Glomerular visceral epithelial cell (primary cell): ENCODE data around the gene PARM1.

Source experiments
- DNase-seq: peaks from one replicate; pipeline ENCODE4 v3.0.0-alpha.2; 2016; ENCODE audit errors: extremely low spot score

Gene PARM1

GRCh38 chr4:74942251-74942917 lies 9.5 kb downstream of the PARM1 start:
- DNase-seq = no peak

- DNase-seq = no peak
These were observed 10.0 kb downstream of the PARM1 start for GRCh38 chr4:74942918-74943253.

GRCh38 chr4:74944354-74944793 lies 11.5 kb downstream of the PARM1 start:
- DNase-seq = no peak

- DNase-seq = no peak
These were observed 13.3 kb downstream of the PARM1 start for GRCh38 chr4:74946196-74946595.

- no peak for DNase-seq
These were observed 14.9 kb downstream of the PARM1 start for GRCh38 chr4:74947798-74948197.

GRCh38 chr4:74948236-74948635 lies 15.3 kb downstream of the PARM1 start:
- DNase-seq = no peak

- DNase-seq = no peak
These were observed 17.3 kb downstream of the PARM1 start for GRCh38 chr4:74950200-74950599.

- no peak for DNase-seq
These were observed 18.0 kb downstream of the PARM1 start for GRCh38 chr4:74950882-74951281.

- DNase-seq = no peak
These were observed 20.7 kb downstream of the PARM1 start for GRCh38 chr4:74953647-74954046.

- DNase-seq = no peak
These were observed 26.0 kb downstream of the PARM1 start for GRCh38 chr4:74958881-74959280.

GRCh38 chr4:74961230-74961629 lies 28.3 kb downstream of the PARM1 start:
- DNase-seq = no peak

GRCh38 chr4:74962584-74962983 lies 29.7 kb downstream of the PARM1 start:
- DNase-seq = no peak

- DNase-seq = no peak
These were observed 31.4 kb downstream of the PARM1 start for GRCh38 chr4:74964311-74964710.

- no peak for DNase-seq
These were observed 34.4 kb downstream of the PARM1 start for GRCh38 chr4:74967324-74967723.

GRCh38 chr4:74968456-74969164 lies 35.7 kb downstream of the PARM1 start:
- DNase-seq = no peak

GRCh38 chr4:74969507-74970474 lies 36.9 kb downstream of the PARM1 start:
- no peak for DNase-seq

- no peak for DNase-seq
These were observed 37.7 kb downstream of the PARM1 start for GRCh38 chr4:74970577-74970976.

GRCh38 chr4:74971862-74972261 lies 38.9 kb downstream of the PARM1 start:
- DNase-seq = no peak

- DNase-seq = no peak
These were observed 42.2 kb downstream of the PARM1 start for GRCh38 chr4:74975082-74975481.

GRCh38 chr4:74975848-74976824 lies 43.2 kb downstream of the PARM1 start:
- DNase-seq = no peak

GRCh38 chr4:74982546-74983252 lies 49.8 kb downstream of the PARM1 start:
- no peak for DNase-seq
